ENCODE data around the gene HS3ST5. TPM values are rescaled to one million over a fixed set of nuclear protein-coding genes. Genes with fewer than 3 reads are reported as not detected.
"Not testable (repeated sequence)": the region's sequence is repeated elsewhere in the genome, so short reads cannot be mapped to it uniquely, and the experiment has no call there.

The HS3ST5 gene
- total RNA-seq, 1 donor from 2014 or later = not detected

DNA sequence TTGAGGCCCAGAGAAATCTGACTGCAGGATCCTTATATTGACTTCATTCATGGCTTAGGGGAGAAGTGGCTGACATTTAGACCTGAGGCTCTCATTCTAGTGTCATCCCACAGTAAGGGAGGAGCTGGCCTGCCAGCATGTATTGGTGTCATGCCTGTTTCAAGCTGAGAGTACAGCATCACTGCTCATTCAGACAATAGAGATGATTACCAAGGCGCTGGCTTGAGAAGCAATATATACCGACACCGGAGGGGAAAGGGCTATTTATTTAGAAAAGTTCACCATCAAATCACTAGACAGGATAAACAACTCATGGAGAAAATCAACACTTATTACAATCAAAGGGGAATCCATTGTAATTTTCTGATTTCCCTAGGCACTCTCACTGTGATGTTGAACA is 287.5 kb downstream of the HS3ST5 start:
- DNase-seq (ENCODE audit: low read depth in 2 of 2) = no peak

DNA sequence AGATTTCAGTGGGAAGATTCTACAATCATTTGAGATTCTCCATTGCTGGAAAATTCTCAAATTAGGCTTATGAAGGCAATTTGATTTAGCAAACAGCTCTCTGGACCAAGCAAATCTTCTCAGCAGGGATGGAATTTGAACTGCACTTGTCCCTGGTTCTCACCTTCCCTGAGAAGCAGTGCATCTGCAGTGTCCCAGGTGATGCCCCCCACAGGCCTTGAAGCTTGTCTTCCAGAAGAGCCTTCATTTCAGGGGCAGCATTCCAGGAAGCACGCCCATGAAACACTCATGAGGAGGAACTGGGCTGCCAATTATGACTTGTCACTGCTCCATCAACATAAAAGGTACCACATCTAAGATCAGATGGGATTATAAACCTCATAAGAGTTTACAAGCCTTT is 289.0 kb downstream of the HS3ST5 start:
- DNase-seq (ENCODE audit: low read depth in 2 of 2) = no peak

DNA sequence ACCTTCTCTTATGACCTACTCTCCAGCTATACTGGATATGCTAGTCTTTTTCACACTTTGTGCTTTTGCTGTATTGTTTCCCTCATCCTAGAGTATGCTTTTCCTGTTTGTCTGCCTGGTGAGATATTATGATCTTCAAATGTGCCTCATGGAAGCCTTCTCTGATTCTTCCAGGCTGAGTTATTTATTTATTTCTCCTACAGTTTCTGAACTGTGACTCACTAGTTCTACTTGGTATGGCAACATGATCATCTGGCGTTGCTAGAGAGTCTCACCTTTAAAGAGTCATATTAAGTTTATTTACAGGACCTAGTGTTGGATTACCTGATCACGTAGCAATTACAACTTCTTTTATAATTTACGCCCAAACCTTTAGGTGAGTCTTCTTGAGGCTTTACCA is 290.7 kb downstream of the HS3ST5 start:
- no peak for DNase-seq (ENCODE audit: low read depth in 2 of 2)

DNA sequence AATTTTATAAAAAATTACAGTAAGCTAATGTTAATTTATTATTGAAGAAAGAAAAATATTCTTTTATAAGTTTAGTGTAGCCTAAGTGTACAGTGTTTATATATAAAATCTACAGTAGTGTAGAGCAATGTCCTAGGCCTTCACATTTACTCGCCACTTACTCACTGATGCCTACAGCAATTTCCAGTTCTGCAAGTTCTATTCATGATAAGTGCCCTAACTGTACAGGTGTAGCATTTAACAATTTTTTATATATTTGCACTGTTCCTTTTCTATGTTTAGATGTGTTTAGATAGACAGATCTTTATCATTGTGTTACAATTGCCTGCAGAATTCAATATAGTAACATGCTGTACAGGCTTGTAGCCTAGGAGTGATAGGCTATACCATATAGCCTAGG is 291.8 kb downstream of the HS3ST5 start:
- DNase-seq (ENCODE audit: low read depth in 2 of 2) = no peak

DNA sequence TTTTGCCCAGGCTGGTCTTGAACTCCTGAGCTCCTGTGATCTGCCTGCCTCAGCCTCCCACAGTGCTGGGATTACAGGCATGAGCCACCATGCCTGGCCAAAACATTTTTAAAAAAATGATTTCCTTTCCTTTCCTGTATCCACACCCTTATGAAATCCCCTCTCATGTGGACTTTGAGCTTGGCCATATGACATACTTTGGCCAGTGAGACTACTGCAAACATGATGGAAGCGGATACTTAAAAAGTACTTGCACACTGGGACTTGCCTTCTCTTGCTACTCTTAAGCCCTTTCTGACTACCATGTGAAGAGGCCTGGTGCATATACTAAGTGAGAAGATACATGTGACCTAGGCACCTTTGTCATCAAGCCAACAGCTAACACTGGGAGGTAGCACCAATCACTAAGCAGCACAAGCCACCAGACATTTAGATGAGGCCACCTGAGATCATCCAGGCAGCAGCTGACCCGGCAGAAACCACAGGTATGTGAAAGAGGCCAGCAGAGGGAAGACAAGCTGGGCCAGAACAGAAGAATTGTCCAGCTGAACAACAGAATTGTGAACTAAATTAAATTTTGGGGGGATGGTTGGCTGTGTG is 293.4 kb downstream of the HS3ST5 start:
- no peak for DNase-seq (ENCODE audit: low read depth in 2 of 2)

DNA sequence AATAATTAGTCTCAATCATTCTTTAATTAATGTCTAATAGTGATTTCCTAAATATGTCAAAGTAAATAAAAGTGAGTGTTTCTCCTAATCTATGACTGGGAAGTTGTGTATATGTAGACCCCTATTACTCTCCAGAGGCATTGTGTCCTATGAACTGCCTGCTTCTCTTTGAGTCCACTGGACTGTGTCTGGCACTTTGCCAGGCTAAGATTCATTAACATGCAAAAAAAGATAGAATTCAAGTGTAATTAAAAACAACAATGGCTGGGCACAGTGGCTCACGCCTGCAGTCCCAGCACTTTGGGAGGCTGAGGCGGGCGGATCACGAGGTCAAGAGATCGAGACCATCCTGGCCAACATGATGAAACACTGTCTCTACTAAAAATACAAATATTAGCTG is 298.3 kb downstream of the HS3ST5 start:
- not testable (repeated sequence) for DNase-seq (ENCODE audit: low read depth in 2 of 2)

DNA sequence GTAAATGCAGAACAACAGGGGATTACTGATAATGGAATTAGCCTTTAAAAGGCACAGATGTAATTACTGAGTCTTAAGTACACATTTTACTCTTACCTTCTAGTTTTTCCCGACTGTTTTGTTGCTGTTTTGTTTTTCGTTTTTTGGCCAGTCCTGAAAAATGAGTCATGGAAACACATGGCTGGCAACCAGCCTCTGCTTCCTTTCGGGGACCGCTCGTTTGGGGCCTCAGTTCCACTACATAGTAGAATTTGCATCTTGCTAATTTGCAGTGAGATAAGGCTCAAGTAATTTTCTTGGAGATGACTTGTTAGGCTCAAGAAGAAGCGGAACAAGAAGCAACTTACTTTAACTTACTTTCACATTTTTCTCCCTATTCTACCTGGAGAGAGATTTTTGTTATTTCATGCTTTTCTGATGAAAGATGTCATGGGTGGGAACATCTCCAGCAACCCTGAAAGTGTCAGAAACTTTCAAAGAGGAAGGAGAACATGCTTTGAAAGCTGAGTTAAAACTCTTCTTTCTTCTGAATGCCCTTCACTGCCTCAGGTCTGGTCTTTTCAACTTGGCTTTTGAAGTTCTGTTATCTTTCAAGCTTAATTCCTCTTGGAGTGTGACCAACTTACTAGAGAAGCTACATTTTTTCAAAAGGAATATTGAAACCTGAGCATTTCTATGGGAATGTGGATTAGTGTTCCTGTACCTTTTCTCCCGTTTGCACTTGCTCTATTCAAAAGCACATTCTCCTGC is 300.4 kb downstream of the HS3ST5 start:
- peak; percentile 36 to 55 for DNase-seq (ENCODE audit: low read depth in 2 of 2)

DNA sequence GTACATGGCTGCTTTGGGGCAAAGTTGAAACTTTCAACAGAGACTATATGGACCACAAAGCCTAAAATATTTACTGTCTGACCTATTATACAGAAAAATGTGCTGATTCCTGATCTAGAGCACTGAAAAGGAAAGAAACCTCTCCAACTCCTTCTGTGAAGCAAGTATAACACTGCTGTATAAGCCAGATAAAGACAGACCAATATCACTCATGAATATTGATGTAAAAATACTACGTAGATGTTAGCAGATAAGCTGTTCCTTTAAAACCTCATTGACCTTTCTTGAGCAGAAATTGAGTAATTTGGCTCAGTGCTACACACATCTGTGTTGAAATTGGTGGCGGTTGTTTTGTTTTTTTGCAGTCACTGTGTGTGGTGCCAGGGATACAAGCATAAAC is 302.0 kb downstream of the HS3ST5 start:
- no peak for DNase-seq (ENCODE audit: low read depth in 2 of 2)

DNA sequence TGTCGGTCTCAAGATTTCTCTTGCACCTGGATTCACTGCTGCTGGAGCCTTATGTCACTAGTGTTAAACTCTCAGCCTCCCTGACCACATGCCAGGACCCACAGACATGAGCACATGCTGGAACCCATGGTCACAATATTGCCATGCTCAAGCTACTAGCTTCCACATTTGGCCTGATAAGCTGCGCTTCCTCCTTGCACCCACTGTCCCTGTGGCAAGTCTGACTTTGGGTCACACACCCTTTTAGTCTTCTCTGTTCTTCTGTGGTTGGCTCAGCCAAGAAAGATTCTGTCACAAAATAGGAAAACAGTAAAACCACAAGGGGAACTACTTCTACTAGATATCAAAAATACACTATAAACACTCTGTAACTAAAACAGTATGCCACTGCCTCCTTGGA is 303.0 kb downstream of the HS3ST5 start:
- DNase-seq (ENCODE audit: low read depth in 2 of 2) = no peak

DNA sequence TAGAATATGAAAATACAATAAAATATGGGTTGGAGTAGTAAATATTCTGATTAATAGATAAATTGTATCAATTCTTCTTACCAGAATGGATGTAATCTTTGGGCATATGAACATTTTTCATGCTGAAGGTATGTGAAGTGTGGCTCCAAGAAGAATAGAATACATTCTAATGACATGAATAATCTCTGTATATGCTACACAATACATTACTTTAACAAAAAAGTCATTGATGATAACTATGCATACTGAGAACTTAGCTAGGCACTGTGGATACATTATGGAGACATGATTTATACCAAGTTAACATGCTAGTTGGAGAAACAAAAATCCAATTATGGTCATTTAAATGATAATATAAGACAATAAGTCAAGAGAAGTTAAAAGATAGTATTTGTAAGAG is 309.2 kb downstream of the HS3ST5 start:
- no peak for DNase-seq (ENCODE audit: low read depth in 2 of 2)

DNA sequence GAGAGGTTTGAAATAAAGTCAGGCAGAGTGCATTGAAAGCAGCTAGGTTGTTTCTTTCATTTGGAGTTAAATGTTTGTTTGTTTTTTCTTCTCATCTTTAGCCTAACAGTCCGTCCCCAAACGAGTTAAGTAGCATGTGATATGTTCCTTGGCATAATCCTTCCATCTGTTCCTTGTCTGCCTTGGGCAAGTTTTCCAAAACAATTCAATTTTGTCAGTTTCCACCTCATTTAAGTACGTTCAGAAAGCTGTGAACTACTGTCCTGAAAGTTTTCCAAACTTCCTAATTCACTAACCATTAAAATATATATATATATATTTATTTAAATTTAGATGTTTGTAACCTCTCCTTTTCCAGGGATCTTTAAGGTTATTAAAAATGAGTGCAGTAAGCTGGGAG is 310.1 kb downstream of the HS3ST5 start:
- DNase-seq (ENCODE audit: low read depth in 2 of 2) = no peak

DNA sequence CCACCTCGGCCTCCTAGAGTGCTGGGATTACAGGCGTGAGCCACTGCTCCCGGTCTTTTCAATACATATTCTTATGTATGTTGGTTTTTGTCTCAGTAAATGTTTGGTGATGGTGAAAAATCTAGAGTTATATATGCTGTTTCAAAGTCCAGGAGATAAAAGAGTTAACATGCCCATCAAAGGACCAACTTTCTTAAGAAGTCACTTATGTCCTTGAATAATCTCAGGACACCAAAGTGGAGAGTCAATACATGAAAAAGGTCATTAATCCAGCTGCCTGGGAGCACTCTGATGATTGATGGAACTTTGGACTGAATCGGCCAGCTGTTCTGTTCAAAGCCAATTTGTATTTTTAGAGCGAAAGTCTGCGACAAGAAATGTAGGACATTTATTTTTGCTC is 312.1 kb downstream of the HS3ST5 start:
- no peak for DNase-seq (ENCODE audit: low read depth in 2 of 2)

DNA sequence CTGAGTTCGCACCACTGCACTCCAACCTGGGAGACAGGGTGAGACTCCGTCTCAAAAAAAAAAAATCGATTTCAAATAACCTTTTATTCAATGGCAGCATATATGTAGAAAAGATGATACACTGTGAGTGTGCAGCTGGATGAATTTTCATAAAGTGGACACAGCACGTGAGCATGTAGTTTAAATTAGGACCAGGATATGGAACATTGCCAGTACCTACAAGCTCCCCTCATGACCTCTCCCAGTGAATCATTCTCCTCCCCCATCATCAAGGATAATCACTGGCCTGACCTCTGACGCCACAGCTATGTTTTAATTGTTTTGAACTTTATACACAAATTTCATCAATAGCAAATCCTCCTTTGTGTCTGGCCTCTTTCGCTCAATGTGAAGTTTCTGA is 318.1 kb downstream of the HS3ST5 start:
- DNase-seq (ENCODE audit: low read depth in 2 of 2) = peak; percentile 61 to 69

DNA sequence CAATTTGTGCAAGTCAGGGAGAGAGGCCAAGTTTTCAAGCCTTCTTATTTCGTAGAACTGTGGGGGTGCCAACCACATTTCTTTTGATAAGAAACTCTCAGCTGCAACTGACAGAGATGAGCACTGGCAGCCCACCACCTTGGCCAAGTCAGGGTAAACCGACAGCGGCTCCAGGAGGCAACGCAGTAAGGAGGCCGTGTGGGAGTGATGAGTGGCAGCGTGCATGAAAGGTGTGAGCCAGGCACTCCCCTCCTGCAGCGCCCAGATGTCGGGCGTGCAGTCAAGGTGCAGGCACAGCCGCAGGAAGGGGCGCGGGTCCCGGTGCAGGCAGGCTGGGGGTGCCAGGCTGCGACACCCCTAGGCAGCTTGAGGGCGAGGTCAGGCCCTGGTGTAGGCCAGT is 322.6 kb downstream of the HS3ST5 start:
- no peak for DNase-seq (ENCODE audit: low read depth in 2 of 2)

DNA sequence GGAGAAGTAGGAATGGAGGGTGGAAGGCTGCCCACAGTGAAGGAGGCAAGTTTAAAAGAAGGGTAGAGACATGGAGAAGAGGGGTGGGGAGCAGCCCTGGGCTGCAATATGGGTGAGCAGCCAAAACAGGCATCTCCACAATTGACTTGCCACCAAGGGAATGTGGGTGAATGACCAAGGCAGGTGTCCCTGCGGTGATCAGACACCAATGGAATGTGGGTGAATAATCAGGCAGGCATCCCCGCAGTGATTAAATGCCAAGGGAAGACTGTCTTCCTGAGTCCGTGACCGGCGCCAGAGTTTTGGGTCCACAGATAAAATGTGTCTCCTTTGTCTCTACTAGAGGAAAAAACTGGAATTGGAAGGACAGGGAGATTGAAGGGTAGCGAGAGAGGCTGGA is 325.7 kb downstream of the HS3ST5 start:
- peak in 1 of 2 donors; percentile 57 for DNase-seq (ENCODE audit: low read depth in 2 of 2)

DNA sequence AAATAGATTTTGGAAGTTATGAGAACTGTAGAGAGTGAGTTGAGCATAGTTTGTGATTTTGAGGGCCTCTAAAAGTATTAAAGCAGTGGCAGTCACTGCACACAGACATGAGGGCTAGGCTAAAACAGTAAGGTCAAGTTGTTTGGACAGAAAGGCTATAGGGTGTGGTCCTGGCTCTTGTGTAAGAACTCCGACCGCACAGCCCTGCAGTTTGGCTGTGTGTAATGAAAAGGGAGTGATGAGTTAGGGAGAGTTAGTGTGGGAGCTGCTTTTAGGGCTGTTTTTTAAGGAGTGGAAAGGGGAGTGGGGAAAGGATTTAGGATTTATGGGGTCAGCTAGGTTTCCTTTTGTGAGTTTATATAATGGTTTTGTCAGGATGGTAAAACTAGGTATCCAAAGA is 328.7 kb downstream of the HS3ST5 start:
- not testable (repeated sequence) for DNase-seq (ENCODE audit: low read depth in 2 of 2)

DNA sequence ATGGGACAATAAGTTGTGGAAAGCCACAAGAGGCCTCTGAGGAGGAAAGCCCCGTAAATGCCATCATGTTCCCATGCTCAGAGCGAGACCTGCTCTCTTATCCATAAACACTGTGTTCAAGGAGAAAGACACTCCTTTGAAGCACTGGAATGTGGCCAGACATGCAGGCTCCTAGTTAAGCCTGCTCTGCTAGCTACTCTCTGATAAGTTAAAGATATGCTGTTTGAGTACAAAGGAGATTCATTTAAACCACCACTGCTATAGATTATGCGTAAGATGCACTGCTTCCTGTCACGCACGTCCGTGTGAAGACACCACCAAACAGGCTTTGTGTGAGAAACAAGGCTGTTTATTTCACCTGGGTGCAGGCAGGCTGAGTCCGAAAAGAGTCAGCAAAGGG is 331.3 kb downstream of the HS3ST5 start:
- DNase-seq (ENCODE audit: low read depth in 2 of 2) = not testable (repeated sequence)

DNA sequence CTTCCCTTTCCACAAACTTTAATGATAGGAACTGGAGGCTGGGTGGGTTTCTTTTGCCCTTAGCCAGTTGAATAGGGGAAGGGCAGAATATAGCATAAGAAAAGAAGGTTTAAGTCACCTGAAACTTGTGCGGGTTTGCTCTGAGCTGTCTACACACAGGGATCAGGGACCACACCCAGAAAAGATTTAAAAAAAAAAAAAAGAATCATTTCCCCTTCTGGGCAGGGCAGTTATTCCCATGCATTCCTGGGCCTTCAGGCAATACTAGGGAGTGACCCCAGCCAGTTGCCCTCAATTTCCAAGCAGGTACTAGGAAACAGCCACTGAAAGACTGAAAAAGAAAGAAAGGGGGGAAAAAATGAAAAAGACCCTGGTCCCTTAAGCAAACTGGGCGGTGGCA is 332.3 kb downstream of the HS3ST5 start:
- no peak for DNase-seq (ENCODE audit: low read depth in 2 of 2)

DNA sequence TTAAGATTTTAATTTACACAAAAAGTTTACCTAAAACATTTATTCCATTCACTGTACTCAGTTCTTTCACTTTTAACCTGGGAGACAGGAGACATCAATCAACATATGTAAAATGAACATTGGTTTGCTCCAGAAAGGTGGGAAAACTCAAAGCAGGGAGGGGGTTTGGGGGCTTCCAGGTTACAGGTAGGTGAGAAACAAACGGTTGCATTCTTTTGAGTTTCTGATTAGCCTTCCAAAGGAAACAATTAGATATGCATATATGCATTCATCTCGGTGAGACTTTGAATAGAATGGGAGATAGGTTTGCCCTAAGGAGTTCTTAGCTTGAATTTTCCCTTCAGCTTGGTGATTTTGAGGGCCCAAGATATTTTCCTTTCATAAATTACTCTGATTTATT is 333.6 kb downstream of the HS3ST5 start:
- no peak for DNase-seq (ENCODE audit: low read depth in 2 of 2)

DNA sequence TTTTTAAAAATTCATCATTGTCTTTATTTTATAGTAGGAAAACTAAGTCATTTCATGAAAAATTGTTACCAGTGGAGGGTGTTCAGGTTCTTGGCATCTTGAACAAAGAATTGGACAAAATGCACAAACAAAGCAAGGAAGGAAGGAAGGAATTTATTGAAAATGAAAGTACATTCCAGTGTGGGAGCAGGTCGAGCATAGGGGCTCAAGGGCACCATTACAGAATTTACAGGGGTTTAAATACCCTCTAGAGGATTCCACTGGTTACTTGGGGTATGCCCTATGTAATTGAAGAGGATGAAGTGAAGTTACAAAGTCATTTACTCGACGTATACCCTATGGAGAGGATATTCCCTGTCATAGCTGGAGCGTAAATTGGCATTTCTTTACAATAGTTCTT is 334.5 kb downstream of the HS3ST5 start:
- DNase-seq (ENCODE audit: low read depth in 2 of 2) = peak; percentile 6 to 23

DNA sequence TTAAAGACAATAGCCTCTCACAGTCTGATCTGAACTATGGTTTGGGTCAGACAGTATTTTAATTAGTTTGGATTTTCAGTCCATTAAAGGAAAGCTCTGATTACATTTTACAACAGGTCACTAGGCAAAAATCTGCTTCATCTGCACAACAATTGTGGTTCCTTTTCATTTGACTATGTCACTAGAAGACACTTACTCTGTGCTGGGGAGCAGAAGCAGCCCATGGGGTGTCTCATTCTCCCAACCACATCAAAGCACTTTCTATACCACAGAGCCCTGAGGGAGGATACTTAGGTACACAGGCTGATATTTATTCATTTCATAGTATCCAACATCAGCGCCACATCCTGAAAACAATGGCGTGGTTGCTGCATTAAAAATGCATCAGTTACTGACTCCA is 335.3 kb downstream of the HS3ST5 start:
- DNase-seq (ENCODE audit: low read depth in 2 of 2) = no peak

Data from dermis microvascular lymphatic vessel endothelial cell (primary cell).